Subcutaneous adipose tissue (tissue), 4 donors: ENCODE results near the gene PATJ. TPM values are rescaled to one million over a fixed set of nuclear protein-coding genes. Genes with fewer than 3 reads are reported as not detected.

Source experiments
- CTCF ChIP-seq: fragments of 450-650 bp; IDR thresholded peaks from one replicate; pipeline ENCODE4 v1.5.1; 2016; ENCODE audit warnings: low read depth, mild to moderate bottlenecking, control low read depth, antibody characterized with exemption, moderate library complexity
- total RNA-seq, 4 donors: library from RNA; depleted of rRNA; stranded (reverse); fragments of >200 nt; gene quantifications; one replicate each; pipeline ENCODE4 v1.1.0, GENCODE V29; 2016

Gene PATJ
- total RNA-seq, 4 donors from 2014 or later = 12.2 to 21.6 (median 19.1) TPM

GRCh38 chr1:62037274-62037673, 295.0 kb downstream of the PATJ start:
- no peak for TF ChIP-seq CTCF

GRCh38 chr1:62038594-62039284, 296.5 kb downstream of the PATJ start:
- TF ChIP-seq CTCF = no peak

GRCh38 chr1:62040450-62040849, 298.2 kb downstream of the PATJ start:
- no peak for TF ChIP-seq CTCF

GRCh38 chr1:62040973-62041372, 298.7 kb downstream of the PATJ start:
- no peak for TF ChIP-seq CTCF

- no peak for TF ChIP-seq CTCF
These were observed 300.9 kb downstream of the PATJ start for GRCh38 chr1:62043154-62043553.

- TF ChIP-seq CTCF = no peak
These were observed 303.3 kb downstream of the PATJ start for GRCh38 chr1:62045574-62045973.

- TF ChIP-seq CTCF = no peak
These were observed 304.6 kb downstream of the PATJ start for GRCh38 chr1:62046927-62047326.
